Glutamatergic neuron (in vitro differentiated cells): ENCODE measurements around the gene ZFHX3. TPM values are rescaled to one million over a fixed set of nuclear protein-coding genes. Genes with fewer than 3 reads are reported as not detected.

Source experiments
- DNase-seq: peaks from one replicate; pipeline ENCODE4 v3.0.0; 2022
- H3K27ac Mint-ChIP-seq: one replicate; pipeline ENCODE4 v1.8.0; 2020; ENCODE audit warnings: mild to moderate bottlenecking, mixed read lengths, inconsistent platforms; ENCODE audit not compliant: unreplicated experiment
- H3K27me3 Mint-ChIP-seq: one replicate; pipeline ENCODE4 v1.8.0; 2020; ENCODE audit warnings: mild to moderate bottlenecking, moderate library complexity, mixed read lengths, inconsistent platforms; ENCODE audit not compliant: unreplicated experiment
- H3K36me3 Mint-ChIP-seq: one replicate; pipeline ENCODE4 v1.8.0; 2020; ENCODE audit warnings: mild to moderate bottlenecking, mixed read lengths, inconsistent platforms; ENCODE audit not compliant: unreplicated experiment
- H3K4me1 Mint-ChIP-seq: one replicate; pipeline ENCODE4 v1.8.0; 2020; ENCODE audit warnings: mild to moderate bottlenecking, low read depth, mixed read lengths, inconsistent platforms; ENCODE audit not compliant: unreplicated experiment
- H3K4me3 Mint-ChIP-seq: one replicate; pipeline ENCODE4 v1.8.0; 2020; ENCODE audit warnings: mild to moderate bottlenecking, mixed read lengths, inconsistent platforms; ENCODE audit not compliant: unreplicated experiment
- H3K9me3 Mint-ChIP-seq: one replicate; pipeline ENCODE4 v1.8.0; 2020; ENCODE audit warnings: mild to moderate bottlenecking, moderate library complexity, mixed read lengths, inconsistent platforms; ENCODE audit not compliant: unreplicated experiment
- total RNA-seq: library from RNA; stranded (reverse); fragmentation: NEBNext Ultra II Directional; extraction: Animal tissue kit (Norgen Biotek cat#: 25700); gene quantifications from one replicate; pipeline ENCODE4 v1.2.1, GENCODE V29; 2021; ENCODE audit not compliant: unreplicated experiment
- TF ChIP-seq, protein P1 (sequence below): fragments of 200-600 bp; sonication (generic); IDR thresholded peaks from one replicate; pipeline ENCODE4 v1.5.0; 2021; ENCODE audit not compliant: partially characterized antibody, unreplicated experiment

The ZFHX3 gene
- total RNA-seq, 1 donor from 2014 or later: 6.8 TPM

DNA sequence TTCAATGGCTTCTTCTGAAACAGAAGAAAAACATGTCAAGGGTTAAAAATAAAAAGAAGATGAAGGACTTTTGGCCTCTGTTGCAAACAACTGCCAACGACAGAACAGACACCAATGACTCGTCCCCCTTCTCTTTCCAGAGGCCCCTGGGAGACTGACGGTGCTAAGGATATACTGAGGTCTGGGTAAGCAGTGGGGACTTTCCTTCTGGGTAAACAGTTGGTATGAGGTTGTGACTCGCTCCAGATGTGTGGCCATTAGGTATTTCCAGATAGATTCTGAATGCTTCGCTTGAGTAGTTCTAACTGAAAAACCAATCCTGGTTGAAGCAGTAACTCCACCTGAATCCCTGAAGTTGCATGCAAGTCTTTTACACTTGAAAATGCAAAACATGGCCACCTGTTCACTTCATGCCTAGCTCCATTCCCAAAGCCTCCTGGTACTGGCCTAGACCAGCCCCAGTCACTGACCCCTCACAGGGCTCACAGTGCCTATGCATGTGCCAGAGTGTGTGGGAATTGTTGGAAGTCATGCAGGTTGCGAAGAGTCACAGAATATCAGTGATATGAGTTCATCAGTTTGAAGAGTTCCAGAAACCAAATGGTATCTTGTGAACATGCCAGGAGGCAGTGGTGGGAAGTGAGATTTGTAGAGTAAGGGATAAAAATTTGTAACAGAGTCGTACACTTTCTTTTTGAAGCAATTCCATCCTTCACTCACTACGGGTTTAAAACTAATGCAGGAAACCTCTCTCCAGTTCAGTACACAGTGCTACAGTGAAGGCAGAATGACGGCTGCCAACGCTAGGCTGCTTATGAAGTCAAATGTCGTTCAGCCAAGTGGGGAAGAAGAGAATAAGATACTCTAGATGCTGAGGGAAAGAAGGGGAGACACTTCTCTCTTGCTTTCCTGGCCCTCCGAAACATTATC, 217.8 kb downstream of the ZFHX3 start:
- TF ChIP-seq, protein P1, sequence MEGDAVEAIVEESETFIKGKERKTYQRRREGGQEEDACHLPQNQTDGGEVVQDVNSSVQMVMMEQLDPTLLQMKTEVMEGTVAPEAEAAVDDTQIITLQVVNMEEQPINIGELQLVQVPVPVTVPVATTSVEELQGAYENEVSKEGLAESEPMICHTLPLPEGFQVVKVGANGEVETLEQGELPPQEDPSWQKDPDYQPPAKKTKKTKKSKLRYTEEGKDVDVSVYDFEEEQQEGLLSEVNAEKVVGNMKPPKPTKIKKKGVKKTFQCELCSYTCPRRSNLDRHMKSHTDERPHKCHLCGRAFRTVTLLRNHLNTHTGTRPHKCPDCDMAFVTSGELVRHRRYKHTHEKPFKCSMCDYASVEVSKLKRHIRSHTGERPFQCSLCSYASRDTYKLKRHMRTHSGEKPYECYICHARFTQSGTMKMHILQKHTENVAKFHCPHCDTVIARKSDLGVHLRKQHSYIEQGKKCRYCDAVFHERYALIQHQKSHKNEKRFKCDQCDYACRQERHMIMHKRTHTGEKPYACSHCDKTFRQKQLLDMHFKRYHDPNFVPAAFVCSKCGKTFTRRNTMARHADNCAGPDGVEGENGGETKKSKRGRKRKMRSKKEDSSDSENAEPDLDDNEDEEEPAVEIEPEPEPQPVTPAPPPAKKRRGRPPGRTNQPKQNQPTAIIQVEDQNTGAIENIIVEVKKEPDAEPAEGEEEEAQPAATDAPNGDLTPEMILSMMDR: no peak
- Mint-ChIP-seq H3K36me3 (no peaks in the 10 kb centered on the region), H3K27me3 (peaks cover 3% of the 10 kb centered on the region), H3K4me3 (no peak overlapping the region), H3K4me1 (no peaks in the 10 kb centered on the region), H3K27ac (no peak overlapping the region), H3K9me3 (no peaks in the 10 kb centered on the region)
- DNase-seq: no peak

DNA sequence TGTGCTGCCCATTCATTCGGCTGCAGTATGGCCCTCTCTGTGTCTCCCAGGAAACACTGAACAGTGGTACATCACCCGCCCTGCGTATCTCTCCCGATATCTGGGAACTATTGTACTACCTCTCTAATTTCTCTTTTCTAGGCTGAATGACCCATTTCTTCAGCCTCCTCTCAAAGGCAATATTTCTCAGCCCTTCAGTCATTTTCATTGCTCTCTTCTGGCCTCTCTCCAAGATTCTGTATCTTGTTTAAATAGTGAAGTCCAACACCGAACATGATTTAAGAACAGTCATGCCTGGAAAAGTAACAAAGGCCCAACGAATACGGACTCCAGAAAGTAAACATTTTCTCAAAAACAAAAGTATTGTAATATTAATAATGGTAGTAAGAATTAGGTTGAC, 220.1 kb downstream of the ZFHX3 start:
- H3K36me3 Mint-ChIP-seq: no peaks in the 10 kb centered on the region
- H3K27me3 Mint-ChIP-seq: peaks cover 3% of the 10 kb centered on the region
- no peaks in the 10 kb centered on the region for H3K9me3 Mint-ChIP-seq
- no peaks in the 10 kb centered on the region for H3K4me1 Mint-ChIP-seq
- TF ChIP-seq, protein P1: no peak
- no peak overlapping the region for H3K4me3 Mint-ChIP-seq
- H3K27ac Mint-ChIP-seq: no peak overlapping the region
- DNase-seq: no peak

DNA sequence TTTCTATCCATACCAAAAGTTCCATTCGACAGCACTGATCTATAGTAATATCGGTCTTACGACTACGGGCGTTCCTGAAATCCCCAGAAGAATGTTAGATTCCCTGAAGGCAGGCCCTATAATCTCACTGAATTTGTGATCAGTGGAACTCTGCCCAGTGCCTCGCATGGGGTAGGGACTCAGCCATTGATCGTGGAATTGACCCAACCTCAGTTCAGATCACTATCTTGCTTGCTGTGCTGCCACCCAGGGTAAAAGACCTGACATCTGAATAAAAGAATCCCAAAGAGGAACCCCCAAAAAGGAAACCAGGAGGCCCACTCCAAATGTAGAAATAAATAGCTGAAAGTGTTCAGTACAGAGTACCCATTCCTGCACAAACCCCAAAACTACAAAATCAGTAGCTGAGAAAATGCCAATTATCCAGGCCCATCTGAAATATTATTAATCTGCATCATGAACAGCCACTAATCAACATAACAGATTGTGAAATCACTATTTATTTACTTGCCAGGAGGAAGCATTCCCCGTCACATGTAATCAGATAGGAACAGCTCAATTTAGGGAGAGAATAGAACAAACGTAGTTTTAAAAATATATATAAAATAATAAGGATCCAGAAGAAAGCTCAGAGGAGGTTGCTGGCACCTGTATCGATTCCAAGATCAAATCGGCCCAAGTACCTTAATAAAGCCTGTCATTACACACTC, 221.9 kb downstream of the ZFHX3 start:
- TF ChIP-seq, protein P1: no peak
- no peaks in the 10 kb centered on the region for H3K4me1 Mint-ChIP-seq
- no peak for DNase-seq
- no peaks in the 10 kb centered on the region for H3K36me3 Mint-ChIP-seq
- H3K27ac Mint-ChIP-seq: no peak overlapping the region
- H3K27me3 Mint-ChIP-seq: peaks cover 3% of the 10 kb centered on the region
- no peak overlapping the region for H3K4me3 Mint-ChIP-seq
- no peaks in the 10 kb centered on the region for H3K9me3 Mint-ChIP-seq

DNA sequence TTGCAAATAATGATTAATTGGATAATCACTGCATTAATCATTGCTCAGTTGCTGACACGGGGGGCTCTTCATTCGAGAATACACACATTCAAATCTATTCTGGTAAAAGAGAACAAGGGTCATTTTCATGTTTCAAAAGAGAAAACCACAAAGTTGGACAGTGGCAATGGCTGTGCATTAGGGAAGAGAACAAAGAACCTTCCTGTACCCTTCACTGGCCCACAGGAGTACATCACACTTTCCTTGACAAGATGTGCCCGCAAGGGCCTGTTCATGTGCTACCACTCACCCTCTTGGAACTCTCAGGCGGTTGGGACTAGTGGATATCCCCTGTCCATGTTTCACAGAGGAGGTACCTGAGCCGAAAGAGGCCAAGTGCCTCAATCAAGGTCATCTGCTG, 223.2 kb downstream of the ZFHX3 start:
- no peaks in the 10 kb centered on the region for H3K9me3 Mint-ChIP-seq
- H3K4me3 Mint-ChIP-seq: no peak overlapping the region
- no peak for DNase-seq
- H3K27me3 Mint-ChIP-seq: peaks cover 3% of the 10 kb centered on the region
- H3K36me3 Mint-ChIP-seq: no peaks in the 10 kb centered on the region
- no peak overlapping the region for H3K27ac Mint-ChIP-seq
- no peaks in the 10 kb centered on the region for H3K4me1 Mint-ChIP-seq
- TF ChIP-seq, protein P1: no peak

DNA sequence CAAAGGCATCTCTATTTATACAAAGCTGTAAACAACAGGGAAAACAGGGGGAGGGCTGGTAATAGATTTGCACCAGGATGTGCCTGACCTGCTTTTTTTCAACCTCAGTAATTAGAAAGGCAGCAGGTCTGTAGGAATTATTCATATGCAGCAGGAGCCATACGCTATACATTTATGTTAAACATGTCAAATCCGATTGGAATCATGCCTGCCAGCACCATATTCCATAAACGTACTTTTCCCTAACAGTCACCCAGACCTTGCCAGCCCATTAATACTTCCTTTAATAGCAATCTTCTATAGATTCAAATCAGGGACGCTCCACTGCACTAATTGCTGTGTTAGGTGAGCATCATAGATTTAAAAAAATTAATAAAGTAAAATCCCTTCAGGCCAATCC, 223.9 kb downstream of the ZFHX3 start:
- no peak overlapping the region for H3K27ac Mint-ChIP-seq
- DNase-seq: no peak
- no peaks in the 10 kb centered on the region for H3K4me1 Mint-ChIP-seq
- peaks cover 3% of the 10 kb centered on the region for H3K27me3 Mint-ChIP-seq
- TF ChIP-seq, protein P1: no peak
- no peaks in the 10 kb centered on the region for H3K36me3 Mint-ChIP-seq
- no peak overlapping the region for H3K4me3 Mint-ChIP-seq
- H3K9me3 Mint-ChIP-seq: no peaks in the 10 kb centered on the region
